Measurements from ENCODE around the gene RAB8A.

Gene RAB8A

DNA sequence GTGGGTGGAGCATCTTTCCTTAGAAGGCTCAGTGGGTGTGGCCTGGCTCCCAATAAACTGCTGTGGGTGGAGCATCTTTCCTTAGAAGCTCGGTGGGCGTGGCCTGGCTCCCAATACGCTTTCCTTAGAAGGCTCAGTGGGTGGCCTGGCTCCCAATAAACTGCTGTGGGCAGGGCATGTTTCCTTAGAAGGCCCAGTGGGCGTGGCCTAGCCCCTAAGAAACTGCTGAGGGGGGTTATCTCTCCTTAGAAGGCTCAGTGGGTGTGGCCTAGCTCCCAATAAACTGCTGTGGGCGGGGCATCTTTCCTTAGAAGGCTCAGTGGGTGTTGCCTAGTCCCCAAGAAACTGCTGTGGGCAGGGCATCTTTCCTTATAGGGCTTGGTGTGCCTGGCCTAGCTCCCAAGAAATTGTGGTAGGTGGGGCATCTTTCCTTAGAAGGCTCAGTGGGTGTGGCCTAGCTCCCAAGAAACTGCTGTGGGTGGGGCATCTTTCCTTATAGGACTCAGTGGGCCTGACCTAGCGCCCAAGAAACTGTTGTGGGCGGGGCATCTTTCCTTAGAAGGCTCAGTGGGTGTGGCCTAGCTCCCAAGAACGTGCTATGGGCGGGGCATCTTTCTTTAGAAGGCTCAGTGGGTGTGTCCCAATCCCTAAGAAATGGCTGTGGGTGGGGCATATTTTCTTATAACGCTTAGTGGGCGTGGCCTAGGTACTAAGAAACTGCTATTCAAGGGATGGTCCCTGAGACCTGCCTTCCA lies 42.1 kb downstream of the RAB8A start:
- no peak overlapping the region for H3K4me3 ChIP-seq
- TF ChIP-seq, protein P1, sequence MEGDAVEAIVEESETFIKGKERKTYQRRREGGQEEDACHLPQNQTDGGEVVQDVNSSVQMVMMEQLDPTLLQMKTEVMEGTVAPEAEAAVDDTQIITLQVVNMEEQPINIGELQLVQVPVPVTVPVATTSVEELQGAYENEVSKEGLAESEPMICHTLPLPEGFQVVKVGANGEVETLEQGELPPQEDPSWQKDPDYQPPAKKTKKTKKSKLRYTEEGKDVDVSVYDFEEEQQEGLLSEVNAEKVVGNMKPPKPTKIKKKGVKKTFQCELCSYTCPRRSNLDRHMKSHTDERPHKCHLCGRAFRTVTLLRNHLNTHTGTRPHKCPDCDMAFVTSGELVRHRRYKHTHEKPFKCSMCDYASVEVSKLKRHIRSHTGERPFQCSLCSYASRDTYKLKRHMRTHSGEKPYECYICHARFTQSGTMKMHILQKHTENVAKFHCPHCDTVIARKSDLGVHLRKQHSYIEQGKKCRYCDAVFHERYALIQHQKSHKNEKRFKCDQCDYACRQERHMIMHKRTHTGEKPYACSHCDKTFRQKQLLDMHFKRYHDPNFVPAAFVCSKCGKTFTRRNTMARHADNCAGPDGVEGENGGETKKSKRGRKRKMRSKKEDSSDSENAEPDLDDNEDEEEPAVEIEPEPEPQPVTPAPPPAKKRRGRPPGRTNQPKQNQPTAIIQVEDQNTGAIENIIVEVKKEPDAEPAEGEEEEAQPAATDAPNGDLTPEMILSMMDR (IDR thresholded peaks at IDR 0.05), result no peak
- no peaks in the 10 kb centered on the region for H3K4me1 ChIP-seq
- H3K27me3 ChIP-seq, result peaks cover 0 to 17% of the 10 kb centered on the region in 2 donors
- H3K9me3 ChIP-seq, result no peaks in the 10 kb centered on the region
- intact Hi-C loops (cut with DNase I; ENCODE audit: low total_unique reads), result no loop called here
- no peak overlapping the region for H3K27ac ChIP-seq
- DNase-seq, result no peak
- H3K36me3 ChIP-seq, result no peaks in the 10 kb centered on the region

DNA sequence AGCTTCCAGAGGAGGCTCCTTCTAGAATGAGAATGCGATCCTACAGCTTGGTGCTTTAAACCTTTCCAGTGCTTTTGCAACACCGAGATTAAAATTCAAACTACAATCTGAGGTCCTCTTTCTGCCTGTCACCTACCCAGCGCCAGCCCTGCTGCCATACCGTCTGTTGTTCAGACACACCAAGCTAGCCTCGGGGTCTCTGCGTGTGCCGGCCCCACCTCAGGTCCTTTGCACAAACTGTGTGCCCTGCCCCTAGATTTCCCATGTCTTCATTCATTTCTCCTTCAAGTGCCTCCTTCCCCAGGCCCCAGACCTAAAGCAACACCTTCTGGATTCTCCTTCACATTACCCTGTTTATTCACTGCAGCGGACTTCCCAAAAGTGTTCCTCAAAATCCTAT lies 42.9 kb downstream of the RAB8A start:
- TF ChIP-seq, protein P1 (IDR thresholded peaks at IDR 0.05), result no peak
- H3K4me1 ChIP-seq, result no peaks in the 10 kb centered on the region
- intact Hi-C loops (cut with DNase I; ENCODE audit: low total_unique reads), result no loop called here
- H3K27me3 ChIP-seq, result peaks cover 0 to 17% of the 10 kb centered on the region in 2 donors
- no peaks in the 10 kb centered on the region for H3K9me3 ChIP-seq
- DNase-seq, result no peak
- no peak overlapping the region for H3K4me3 ChIP-seq
- no peak overlapping the region for H3K27ac ChIP-seq
- H3K36me3 ChIP-seq, result no peaks in the 10 kb centered on the region

- H3K4me1 ChIP-seq, result no peaks in the 10 kb centered on the region
- H3K4me3 ChIP-seq, result no peak overlapping the region
- H3K9me3 ChIP-seq, result no peaks in the 10 kb centered on the region
- intact Hi-C loops (cut with DNase I; ENCODE audit: low total_unique reads), result no loop called here
- DNase-seq, result no peak
- TF ChIP-seq, protein P1 (IDR thresholded peaks at IDR 0.05), result no peak
- H3K27me3 ChIP-seq, result peaks cover 0 to 17% of the 10 kb centered on the region in 2 donors
- no peaks in the 10 kb centered on the region for H3K36me3 ChIP-seq
- H3K27ac ChIP-seq, result no peak overlapping the region
Measured at GRCh38 chr19:16155128-16155527, 43.4 kb downstream of the RAB8A start.

DNA sequence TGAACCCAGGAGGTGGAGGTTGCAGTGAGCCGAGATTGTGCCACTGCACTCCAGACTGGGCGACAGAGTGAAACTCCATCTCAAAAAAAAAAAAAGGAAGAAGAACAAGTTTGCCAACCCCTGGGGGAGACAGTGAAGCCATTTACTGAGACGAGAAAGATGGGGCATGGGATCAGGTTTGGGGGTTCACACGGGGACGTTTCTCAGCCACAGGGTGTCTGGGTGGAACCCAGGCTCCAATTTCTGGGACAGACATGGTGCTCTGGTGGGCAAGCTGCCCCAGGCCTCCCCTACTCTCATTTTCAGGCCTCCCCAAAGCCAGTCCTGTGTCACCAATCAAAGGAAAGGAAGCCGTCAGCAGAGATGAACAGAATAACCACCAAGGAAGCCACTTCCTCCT lies 45.2 kb downstream of the RAB8A start:
- no peaks in the 10 kb centered on the region for H3K4me1 ChIP-seq
- no peak overlapping the region for H3K27ac ChIP-seq
- DNase-seq, result no peak
- no peak overlapping the region for H3K4me3 ChIP-seq
- intact Hi-C loops (cut with DNase I; ENCODE audit: low total_unique reads), result no loop called here
- H3K27me3 ChIP-seq, result peaks cover 0 to 22% of the 10 kb centered on the region in 2 donors
- no peaks in the 10 kb centered on the region for H3K36me3 ChIP-seq
- TF ChIP-seq, protein P1 (IDR thresholded peaks at IDR 0.05), result no peak
- no peaks in the 10 kb centered on the region for H3K9me3 ChIP-seq

- TF ChIP-seq, protein P1 (IDR thresholded peaks at IDR 0.05), result no peak
- Histone ChIP-seq H3K27me3 (peaks cover 0 to 22% of the 10 kb centered on the region in 2 donors), H3K4me1 (no peaks in the 10 kb centered on the region), H3K27ac (no peak overlapping the region), H3K36me3 (no peaks in the 10 kb centered on the region), H3K9me3 (no peaks in the 10 kb centered on the region), H3K4me3 (no peak overlapping the region)
- DNase-seq, result no peak
- intact Hi-C loops (cut with DNase I; ENCODE audit: low total_unique reads), result no loop called here
Measured at GRCh38 chr19:16157601-16158000, 45.9 kb downstream of the RAB8A start.
